EL (cell line): ENCODE measurements around the gene JAZF1.

ENCODE experiments used
- DNase-seq: peaks from one replicate; pipeline ENCODE4 v3.0.0-alpha.2; 2016

Gene JAZF1

GRCh38 chr7:28165261-28165660, 15.3 kb downstream of the JAZF1 start:
- no peak for DNase-seq

- peak; percentile 58 for DNase-seq
Measured at GRCh38 chr7:28163949-28164348, 16.6 kb downstream of the JAZF1 start.

- DNase-seq: no peak
Measured at GRCh38 chr7:28161331-28161730, 19.3 kb downstream of the JAZF1 start.

GRCh38 chr7:28160551-28160991, 20.0 kb downstream of the JAZF1 start:
- DNase-seq: peak; percentile 88

GRCh38 chr7:28157831-28158416, 22.7 kb downstream of the JAZF1 start:
- DNase-seq: no peak

GRCh38 chr7:28157076-28157745, 23.4 kb downstream of the JAZF1 start:
- DNase-seq: no peak

GRCh38 chr7:28156401-28156800, 24.2 kb downstream of the JAZF1 start:
- DNase-seq: no peak

GRCh38 chr7:28155964-28156363, 24.6 kb downstream of the JAZF1 start:
- DNase-seq: peak; percentile 84

GRCh38 chr7:28155019-28155660, 25.5 kb downstream of the JAZF1 start:
- peak; percentile 25 for DNase-seq

GRCh38 chr7:28152594-28152993, 28.0 kb downstream of the JAZF1 start:
- no peak for DNase-seq

GRCh38 chr7:28151965-28152364, 28.6 kb downstream of the JAZF1 start:
- peak; percentile 71 for DNase-seq

GRCh38 chr7:28149291-28150101, 31.1 kb downstream of the JAZF1 start:
- DNase-seq: no peak

GRCh38 chr7:28145931-28146330, 34.7 kb downstream of the JAZF1 start:
- DNase-seq: no peak

GRCh38 chr7:28145090-28145626, 35.4 kb downstream of the JAZF1 start:
- no peak for DNase-seq

GRCh38 chr7:28144266-28144665, 36.3 kb downstream of the JAZF1 start:
- DNase-seq: no peak

- DNase-seq: no peak
Measured at GRCh38 chr7:28142650-28143049, 37.9 kb downstream of the JAZF1 start.

- no peak for DNase-seq
Measured at GRCh38 chr7:28140979-28141378, 39.6 kb downstream of the JAZF1 start.

- no peak for DNase-seq
Measured at GRCh38 chr7:28138837-28139236, 41.8 kb downstream of the JAZF1 start.

- no peak for DNase-seq
Measured at GRCh38 chr7:28137463-28137862, 43.1 kb downstream of the JAZF1 start.

GRCh38 chr7:28136885-28137284, 43.7 kb downstream of the JAZF1 start:
- peak; percentile 23 for DNase-seq

- DNase-seq: no peak
Measured at GRCh38 chr7:28136420-28136819, 44.2 kb downstream of the JAZF1 start.

- no peak for DNase-seq
Measured at GRCh38 chr7:28135760-28136159, 44.8 kb downstream of the JAZF1 start.

- DNase-seq: no peak
Measured at GRCh38 chr7:28135315-28135714, 45.3 kb downstream of the JAZF1 start.
